ENCODE data around the gene FASLG.
"Not testable (repeated sequence)": the region's sequence is repeated elsewhere in the genome, so short reads cannot be mapped to it uniquely, and the experiment has no call there.

The FASLG gene, protein sequence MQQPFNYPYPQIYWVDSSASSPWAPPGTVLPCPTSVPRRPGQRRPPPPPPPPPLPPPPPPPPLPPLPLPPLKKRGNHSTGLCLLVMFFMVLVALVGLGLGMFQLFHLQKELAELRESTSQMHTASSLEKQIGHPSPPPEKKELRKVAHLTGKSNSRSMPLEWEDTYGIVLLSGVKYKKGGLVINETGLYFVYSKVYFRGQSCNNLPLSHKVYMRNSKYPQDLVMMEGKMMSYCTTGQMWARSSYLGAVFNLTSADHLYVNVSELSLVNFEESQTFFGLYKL

DNA sequence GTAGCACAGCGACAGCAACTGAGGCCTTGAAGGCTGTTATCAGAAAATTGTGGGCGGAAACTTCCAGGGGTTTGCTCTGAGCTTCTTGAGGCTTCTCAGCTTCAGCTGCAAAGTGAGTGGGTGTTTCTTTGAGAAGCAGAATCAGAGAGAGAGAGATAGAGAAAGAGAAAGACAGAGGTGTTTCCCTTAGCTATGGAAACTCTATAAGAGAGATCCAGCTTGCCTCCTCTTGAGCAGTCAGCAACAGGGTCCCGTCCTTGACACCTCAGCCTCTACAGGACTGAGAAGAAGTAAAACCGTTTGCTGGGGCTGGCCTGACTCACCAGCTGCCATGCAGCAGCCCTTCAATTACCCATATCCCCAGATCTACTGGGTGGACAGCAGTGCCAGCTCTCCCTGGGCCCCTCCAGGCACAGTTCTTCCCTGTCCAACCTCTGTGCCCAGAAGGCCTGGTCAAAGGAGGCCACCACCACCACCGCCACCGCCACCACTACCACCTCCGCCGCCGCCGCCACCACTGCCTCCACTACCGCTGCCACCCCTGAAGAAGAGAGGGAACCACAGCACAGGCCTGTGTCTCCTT is at the start of gene FASLG:
TSS of gene FASLG (plus strand) at position 233 of the 583 bp plus-strand sequence. CDS start at position 332, 99 bp downstream.
- in situ Hi-C loops (cut with MboI; ENCODE audit: low pct_unique_long_range_greater_than_20kb, low sequenced_read_pairs): no loop called here
- DNase-seq: no peak

DNA sequence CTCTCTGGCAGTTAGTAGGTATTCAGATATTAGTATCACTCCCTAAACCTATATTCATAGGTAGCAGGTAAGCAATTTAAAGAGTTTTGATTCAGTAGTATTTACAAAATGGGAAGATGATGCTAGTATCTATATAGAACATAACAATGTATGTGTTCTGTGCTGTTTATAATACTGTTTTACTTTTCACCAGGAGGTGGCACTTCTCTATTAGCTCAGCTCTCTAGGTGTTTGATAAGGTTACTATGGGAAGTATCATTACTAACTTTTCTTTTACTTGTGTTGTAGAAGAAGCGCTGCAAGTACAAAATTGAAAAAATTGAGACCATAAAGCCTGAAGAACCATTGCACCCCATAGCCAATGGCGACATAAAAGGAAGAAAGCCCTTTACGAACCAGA is 49.4 kb upstream of the FASLG start:
- DNase-seq: peak; percentile 35
- in situ Hi-C loops (cut with MboI; ENCODE audit: low pct_unique_long_range_greater_than_20kb, low sequenced_read_pairs): no loop called here

DNA sequence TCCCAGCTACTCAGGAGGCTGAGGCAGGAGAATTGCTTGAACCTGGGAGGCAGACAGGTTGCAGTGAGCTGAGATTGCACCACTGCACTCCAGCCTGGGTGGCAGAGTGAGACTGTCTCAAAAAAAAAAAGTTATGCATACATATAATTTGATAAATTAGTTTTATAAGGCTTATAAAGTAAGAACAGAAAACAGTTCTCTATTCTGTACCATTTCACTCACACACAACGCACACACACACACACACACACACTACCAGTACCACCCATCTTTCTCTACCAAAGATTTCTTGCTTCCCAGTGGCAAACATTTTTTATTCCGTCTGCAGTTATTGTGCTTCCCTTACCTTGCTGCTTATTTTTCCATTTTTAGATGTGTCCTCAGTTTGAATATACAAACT is 46.4 kb upstream of the FASLG start:
- no peak for DNase-seq
- in situ Hi-C loops (cut with MboI; ENCODE audit: low pct_unique_long_range_greater_than_20kb, low sequenced_read_pairs): loop anchor here (10.0 kb wide), 1 partner anchor 102 kb away; no protein-coding TSS in a partner anchor

DNA sequence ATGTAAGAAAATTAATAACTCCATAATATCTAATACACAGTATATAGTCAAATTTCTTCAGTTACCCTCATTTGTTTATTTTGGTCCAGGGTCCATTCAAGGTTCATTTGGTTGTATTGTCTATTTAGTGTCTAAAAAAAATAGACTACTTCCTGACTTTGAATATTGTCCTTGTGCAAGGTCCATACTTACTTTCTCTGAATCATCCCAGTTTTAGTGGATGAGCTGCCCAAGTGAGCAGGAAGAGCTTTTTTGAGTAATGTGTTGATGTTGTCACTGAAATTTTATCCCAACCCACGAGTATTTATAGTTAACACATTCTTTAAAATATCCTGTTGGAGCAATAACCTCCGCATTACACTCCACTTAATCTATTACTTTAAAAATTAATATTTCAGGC is 45.6 kb upstream of the FASLG start:
- in situ Hi-C loops (cut with MboI; ENCODE audit: low pct_unique_long_range_greater_than_20kb, low sequenced_read_pairs): loop anchor here (10.0 kb wide), 1 partner anchor 102 kb away; no protein-coding TSS in a partner anchor
- DNase-seq: no peak

DNA sequence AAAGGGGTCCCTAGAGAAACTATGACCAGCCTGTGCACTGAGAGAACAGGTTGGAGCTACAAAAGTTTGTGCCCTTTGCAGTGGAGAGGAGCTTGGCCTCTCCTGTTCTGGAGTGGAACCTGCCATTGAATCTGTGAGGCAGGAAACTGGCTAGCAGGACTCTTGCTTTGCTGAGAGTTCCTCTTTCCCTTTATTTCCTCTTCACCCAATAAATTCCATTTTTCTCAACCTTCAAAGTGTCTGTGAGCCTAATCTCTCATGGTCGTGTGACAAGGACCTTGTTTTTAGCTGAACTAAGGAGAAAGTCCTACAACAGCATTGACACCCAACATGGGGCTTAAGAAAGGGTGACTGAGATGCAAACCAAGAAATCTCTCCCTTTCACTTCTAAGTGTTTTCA is 42.7 kb upstream of the FASLG start:
- peak; percentile 32 for DNase-seq
- in situ Hi-C loops (cut with MboI; ENCODE audit: low pct_unique_long_range_greater_than_20kb, low sequenced_read_pairs): loop anchor here (10.0 kb wide), 1 partner anchor 99 kb away; no protein-coding TSS in a partner anchor

DNA sequence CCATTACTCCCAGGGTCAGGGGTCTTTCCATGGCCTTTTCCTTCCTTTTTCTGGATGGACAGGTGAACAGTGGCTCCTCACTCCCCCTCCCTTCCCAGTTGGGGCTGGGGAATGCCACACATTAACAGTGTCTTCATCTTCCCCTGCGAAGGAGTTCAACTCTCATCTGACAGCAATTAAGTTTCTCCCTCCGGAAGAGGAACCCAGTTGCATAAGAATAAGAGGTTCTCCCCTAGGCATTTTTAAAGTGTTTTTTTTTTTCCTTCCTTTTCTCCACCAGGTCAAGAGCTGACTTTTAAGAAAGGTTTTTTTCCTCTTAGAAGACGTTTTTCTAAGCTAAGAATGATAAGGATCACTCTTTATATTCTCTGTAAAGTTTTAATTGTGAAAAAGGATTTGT is 42.3 kb upstream of the FASLG start:
- in situ Hi-C loops (cut with MboI; ENCODE audit: low pct_unique_long_range_greater_than_20kb, low sequenced_read_pairs): loop anchor here (10.0 kb wide), 1 partner anchor 98 kb away; no protein-coding TSS in a partner anchor

DNA sequence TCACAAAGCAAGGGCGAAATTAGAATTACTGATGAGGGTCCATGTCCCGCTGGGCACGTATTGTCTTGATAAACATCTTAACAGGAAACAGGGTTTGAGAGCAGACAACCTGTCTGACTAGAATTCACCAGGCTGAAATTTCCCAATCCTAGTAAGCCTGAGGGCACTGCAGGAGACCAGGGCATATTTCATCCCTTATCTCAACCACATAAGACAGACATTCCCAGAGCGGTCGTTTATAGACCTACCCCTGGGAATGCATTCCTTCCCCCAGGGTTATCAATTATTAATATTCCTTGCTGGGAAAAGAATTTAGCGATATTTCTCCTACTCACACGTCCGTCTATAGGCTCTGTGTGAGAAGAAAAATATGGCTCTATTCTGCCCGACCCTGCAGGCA is 38.3 kb upstream of the FASLG start:
- DNase-seq; in situ Hi-C loops (cut with MboI; ENCODE audit: low pct_unique_long_range_greater_than_20kb, low sequenced_read_pairs): not testable (repeated sequence)

More for the DNA sequence above, 42.3 kb upstream of the FASLG start:
- DNase-seq: peak; percentile 45

DNA sequence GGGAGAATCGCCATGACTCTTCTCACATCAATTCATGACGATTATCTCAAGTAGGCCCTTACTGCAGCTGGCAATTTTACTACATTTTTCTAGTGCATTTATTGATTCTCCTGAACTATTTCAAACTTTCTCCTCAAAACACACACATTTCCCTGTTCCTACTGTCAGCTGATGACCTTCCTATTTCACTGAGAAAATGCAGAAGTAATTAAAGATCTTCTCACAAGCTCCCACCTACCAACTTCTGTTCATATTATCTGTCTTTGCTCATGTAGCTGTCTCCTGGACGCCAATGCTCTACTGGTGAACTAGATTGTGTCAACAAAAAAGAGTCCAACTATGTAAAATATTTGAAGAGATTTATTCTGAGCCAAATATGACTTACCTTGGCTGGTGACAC is 36.4 kb upstream of the FASLG start:
- DNase-seq: peak; percentile 43
- in situ Hi-C loops (cut with MboI; ENCODE audit: low pct_unique_long_range_greater_than_20kb, low sequenced_read_pairs): no loop called here

DNA sequence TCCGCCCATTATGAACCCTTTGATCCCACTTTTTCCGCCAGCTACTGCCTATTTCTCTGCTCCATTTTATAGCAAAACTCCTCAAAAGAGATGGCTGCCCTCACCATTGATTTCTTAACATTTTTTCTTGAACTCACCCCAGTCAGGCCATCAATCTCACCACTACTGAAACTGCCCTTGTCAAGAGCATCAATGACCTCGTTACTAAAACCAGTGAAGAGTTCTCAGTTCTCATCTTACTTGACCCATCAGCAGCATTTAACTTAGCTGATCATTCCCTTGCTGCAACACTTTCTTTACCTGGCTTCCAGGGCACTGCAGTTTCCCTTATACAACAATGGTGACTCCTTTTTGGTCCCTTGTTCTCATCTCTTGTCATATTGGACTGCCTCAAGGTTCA is 35.2 kb upstream of the FASLG start:
- no peak for DNase-seq
- in situ Hi-C loops (cut with MboI; ENCODE audit: low pct_unique_long_range_greater_than_20kb, low sequenced_read_pairs): no loop called here

DNA sequence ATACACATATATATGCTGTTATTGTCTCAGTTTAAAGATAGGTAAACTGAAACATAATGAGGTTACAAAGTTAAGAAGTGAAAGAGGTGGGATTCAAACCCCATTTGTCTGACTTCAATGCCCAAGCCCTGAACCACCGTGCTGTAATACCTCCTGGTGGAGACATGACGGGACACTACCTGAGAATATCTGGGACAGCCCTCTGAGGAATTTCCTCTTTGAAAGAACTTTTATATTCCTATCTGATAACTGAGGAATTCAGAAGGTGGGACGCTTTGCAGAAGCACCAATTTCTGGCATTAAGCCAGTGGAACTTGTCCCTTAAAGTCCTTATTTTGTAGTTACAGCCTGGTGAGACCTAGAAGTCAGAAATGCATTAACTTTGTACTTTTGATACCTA is 32.1 kb upstream of the FASLG start:
- in situ Hi-C loops (cut with MboI; ENCODE audit: low pct_unique_long_range_greater_than_20kb, low sequenced_read_pairs): no loop called here
- DNase-seq: no peak

DNA sequence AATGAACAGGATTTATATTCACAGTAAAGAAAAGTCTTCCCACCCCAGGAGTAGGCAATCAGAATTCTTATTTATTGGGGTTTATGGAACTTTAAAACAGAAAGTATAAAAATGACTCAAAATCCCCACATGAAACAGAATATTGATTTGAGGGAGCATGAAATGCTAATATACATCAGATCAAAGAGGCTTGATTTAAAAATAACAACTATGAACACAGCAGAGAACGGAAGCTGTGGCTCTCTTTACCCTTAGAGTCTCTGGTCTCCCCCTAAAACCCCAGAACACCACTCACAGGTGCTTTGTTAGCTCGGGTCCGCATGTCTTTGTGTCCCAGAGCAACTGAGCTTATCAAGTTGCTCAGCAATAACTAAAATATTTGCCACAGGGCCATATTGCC is 31.2 kb upstream of the FASLG start:
- in situ Hi-C loops (cut with MboI; ENCODE audit: low pct_unique_long_range_greater_than_20kb, low sequenced_read_pairs): no loop called here
- DNase-seq: no peak

DNA sequence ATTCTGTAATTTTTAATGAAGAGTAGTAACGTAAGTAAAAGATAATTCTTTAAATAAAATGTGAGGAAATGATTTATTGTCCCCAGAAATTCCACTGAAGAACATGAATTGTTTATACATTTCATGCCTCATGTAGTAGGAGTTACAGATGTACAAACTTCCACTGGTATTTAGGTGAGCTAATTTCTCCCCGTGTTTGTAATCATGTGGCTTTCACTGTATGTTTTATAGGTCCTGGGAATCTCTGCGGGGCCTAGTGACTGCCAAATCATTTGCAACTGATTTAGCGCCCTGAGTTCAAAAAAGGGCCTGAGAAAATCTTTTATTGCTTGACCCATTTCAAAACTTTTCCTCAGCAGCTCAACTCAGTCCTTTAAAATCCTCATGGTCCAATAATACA is 30.5 kb upstream of the FASLG start:
- no peak for DNase-seq
- in situ Hi-C loops (cut with MboI; ENCODE audit: low pct_unique_long_range_greater_than_20kb, low sequenced_read_pairs): no loop called here

DNA sequence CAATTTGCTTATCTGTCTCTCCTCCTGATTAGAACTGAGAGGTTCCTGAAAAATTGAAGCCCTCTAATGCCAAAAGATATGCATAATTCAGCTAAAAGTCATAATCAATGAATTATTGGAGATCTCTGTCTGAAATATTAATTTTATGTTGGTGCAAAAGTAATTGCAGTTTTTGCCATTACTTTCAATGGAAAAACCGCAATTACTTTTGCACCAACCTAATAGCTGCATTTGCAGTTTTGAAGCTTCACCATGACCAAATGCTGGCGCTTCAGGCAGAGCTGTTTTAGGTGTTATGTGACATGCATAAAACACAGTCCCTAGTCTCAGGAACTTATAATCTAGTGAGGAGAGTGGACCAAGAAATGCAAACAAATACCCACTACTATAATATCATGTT is 29.7 kb upstream of the FASLG start:
- no peak for DNase-seq
- in situ Hi-C loops (cut with MboI; ENCODE audit: low pct_unique_long_range_greater_than_20kb, low sequenced_read_pairs): no loop called here

DNA sequence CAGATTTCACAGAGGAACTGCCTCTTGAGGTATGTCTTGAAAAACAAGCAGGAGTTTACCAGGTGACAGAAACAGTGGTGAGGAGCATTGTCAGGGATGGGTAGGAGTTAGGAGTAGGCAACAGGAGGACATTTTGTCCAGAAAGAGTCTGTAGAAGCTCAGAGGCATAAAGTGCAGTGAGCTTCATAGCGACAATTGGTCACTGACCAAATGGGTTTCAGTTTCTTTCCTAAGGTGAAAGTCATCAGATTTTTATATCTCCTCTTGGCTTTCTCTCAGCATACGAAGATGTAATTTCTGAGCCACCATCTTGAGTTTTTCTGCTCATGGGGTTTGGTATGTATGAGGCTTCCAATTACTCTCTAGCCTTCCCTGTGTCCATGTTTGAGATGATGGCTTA is 29.3 kb upstream of the FASLG start:
- DNase-seq: no peak
- in situ Hi-C loops (cut with MboI; ENCODE audit: low pct_unique_long_range_greater_than_20kb, low sequenced_read_pairs): no loop called here

DNA sequence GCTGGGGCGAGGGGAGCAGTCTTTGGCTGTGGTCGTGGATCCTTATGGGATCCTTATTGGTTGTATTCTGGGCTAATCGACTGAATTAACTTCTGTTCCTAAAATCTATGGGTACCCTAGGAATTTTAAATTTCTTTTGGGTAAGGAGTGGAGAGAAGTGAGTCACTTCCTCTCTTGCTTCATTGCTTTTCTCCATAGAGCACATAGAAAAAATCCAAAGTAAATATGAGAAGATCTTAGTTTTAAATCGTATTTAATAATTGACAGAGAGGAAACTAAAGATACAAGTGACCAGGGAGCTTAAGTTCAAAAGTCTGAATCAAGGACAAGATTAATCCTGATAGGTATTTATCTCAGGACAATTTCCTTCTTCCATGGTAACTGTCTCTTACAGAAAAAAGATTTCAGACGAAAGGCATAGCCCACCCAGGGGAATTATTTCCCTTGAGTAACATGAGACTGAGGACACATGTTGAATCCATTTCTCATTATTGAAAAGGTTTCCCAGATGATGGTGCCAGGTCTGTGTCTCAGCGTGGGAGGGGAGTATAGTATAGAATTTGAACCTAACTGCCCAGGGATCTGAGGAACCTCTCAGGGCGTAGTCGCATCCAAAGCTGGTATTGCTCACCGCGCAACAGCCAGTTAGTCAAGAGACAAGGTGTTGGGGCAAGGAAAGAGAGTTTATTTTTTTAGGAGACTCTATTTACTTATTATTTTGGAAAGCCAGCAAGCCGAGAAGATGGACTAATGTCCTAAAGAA is 28.7 kb upstream of the FASLG start:
- DNase-seq: no peak
- in situ Hi-C loops (cut with MboI; ENCODE audit: low pct_unique_long_range_greater_than_20kb, low sequenced_read_pairs): no loop called here

DNA sequence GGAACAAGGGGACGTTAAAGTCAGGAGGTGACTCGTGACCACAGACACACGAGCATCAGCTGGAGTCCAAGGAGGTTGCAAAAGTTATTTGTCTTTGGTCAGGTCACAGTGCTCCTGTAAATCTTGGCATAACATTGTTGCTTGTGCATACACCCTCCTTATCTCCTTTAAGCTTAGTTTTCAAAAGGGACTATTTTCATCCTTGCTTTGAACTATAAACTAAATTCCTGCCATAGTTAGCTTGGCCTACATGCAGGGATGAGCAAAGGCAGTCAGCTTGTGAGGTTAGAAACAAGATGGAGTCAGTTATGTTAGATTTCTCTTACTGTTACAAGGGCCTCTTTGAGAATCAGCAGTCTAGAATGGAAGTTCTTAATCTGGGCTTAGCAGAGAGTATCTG is 28.0 kb upstream of the FASLG start:
- in situ Hi-C loops (cut with MboI; ENCODE audit: low pct_unique_long_range_greater_than_20kb, low sequenced_read_pairs): no loop called here
- DNase-seq: no peak

DNA sequence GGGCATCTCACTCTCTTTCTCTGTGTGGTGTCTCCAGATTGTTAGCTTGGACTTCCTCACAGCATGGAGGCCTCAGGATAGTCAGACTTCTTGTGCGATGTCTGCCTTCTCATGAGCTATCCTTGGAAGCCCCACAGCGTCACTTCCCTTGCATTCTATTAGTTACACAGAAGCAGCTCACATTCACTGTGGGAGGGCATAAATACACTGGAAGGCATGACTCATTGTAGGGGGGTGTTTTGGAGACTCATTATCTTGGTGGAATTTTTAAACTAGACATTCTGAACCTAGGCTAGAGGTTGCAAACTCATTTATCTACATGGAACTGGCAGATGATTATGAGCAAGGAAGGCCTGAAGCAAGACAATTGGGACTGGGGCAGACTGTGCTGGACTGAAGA is 21.4 kb upstream of the FASLG start:
- no peak for DNase-seq
- in situ Hi-C loops (cut with MboI; ENCODE audit: low pct_unique_long_range_greater_than_20kb, low sequenced_read_pairs): no loop called here

DNA sequence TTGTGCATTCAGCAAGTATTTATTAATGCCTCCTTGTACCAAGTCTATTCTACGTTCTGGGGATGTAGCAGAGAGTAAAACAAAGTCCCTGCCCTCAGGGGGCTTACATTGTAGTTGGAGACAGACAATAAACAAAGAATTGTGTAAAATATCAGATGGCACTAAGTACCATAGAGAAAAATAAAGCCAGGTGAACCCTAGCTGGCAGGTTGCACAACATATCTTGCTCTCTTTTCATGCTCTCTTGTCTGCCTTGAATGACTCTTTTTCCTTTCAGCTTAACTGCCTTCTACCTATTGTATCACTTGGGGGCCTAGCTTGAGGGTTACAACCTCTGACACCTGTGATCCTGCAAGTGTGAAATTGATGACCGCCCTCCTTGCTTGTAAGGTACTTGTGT is 20.7 kb upstream of the FASLG start:
- DNase-seq: no peak
- in situ Hi-C loops (cut with MboI; ENCODE audit: low pct_unique_long_range_greater_than_20kb, low sequenced_read_pairs): no loop called here

DNA sequence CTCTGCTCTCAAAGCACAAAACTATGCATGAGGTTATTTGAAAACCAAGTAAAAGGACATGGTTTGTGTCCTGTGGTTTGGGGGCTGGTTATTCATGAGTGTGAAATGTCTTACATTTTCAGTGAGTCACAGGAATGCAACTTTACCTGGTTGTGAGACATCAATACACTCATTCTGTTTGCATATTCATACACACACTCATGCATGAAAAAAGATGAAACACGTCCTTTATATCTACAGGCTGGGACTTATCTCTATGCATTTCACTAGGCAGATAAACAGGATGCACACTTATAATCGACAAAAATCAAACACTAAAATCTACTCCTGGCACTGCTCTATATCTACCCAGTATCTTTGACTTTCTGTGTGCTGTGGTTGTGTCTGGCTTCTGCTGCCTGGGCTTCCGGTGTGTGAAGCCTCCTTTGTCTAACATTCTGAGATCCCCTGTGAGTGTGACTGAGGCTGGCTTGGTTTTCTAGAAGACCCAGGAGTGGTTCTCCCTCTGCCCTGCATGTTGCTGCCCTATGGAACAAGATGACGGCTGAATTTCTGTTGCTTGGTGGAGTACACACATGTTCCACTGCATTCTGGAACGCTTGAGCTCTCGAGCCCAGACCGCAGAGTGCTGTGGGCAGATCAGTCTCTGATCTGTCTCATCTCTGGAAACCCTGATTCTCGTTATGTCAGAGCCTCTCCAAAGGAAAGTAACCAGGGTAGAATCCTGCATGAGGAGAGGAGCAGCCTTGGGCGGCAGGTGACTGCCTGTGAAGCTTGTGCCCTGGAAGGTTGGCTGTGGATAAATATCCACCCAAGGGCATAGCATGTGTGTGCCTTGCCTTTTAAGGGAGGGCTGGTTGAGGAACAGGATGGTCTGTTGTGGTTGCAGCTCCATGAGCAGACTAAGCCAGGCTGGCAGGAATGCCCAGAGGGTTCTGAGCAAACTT is 19.7 kb upstream of the FASLG start:
- no peak for DNase-seq
- in situ Hi-C loops (cut with MboI; ENCODE audit: low pct_unique_long_range_greater_than_20kb, low sequenced_read_pairs): no loop called here

All from KBM-7 (cell line).